Endodermal cell (in vitro differentiated cells): ENCODE data around the gene PTPN20. TPM values are rescaled to one million over a fixed set of nuclear protein-coding genes. Genes with fewer than 3 reads are reported as not detected.
"Not testable (repeated sequence)": the region's sequence is repeated elsewhere in the genome, so short reads cannot be mapped to it uniquely, and the experiment has no call there.

Experiments used
- DNase-seq: peaks from one replicate; pipeline ENCODE4 v3.0.0-alpha.2; 2017
- H3K27ac ChIP-seq: 2 replicates; pipeline ENCODE4 v1.5.1; 2013; ENCODE audit warnings: mild to moderate bottlenecking, low read depth, low read length, moderate library complexity
- H3K27me3 ChIP-seq: 2 replicates; pipeline ENCODE4 v1.6.1; 2013; ENCODE audit warnings: mild to moderate bottlenecking, low read length, moderate library complexity; ENCODE audit not compliant: insufficient read depth, control insufficient read depth, poor library complexity, severe bottlenecking
- H3K36me3 ChIP-seq: 2 replicates; pipeline ENCODE4 v1.7.0; 2013; ENCODE audit warnings: mild to moderate bottlenecking, low read length, moderate library complexity; ENCODE audit not compliant: control insufficient read depth, insufficient read depth
- H3K4me1 ChIP-seq: one replicate; pipeline ENCODE4 v1.7.0; 2013; ENCODE audit warnings: low read length; ENCODE audit not compliant: control insufficient read depth, insufficient read depth
- H3K4me3 ChIP-seq: 2 replicates; pipeline ENCODE4 v1.5.1; 2013; ENCODE audit warnings: mild to moderate bottlenecking, low read length, moderate library complexity
- H3K9ac ChIP-seq: 2 replicates; pipeline ENCODE4 v1.6.1; 2013; ENCODE audit warnings: mild to moderate bottlenecking, low read length, moderate library complexity; ENCODE audit not compliant: poor library complexity, severe bottlenecking; ENCODE audit errors: extremely low read depth
- H3K9me3 ChIP-seq: 2 replicates; pipeline ENCODE4 v1.6.1; 2013; ENCODE audit warnings: mild to moderate bottlenecking, low read length, moderate library complexity; ENCODE audit not compliant: control insufficient read depth
- H3K27ac Mint-ChIP-seq: 2 replicates; pipeline ENCODE4 v1.8.0; 2020; ENCODE audit warnings: mixed read lengths
- H3K27me3 Mint-ChIP-seq: 2 replicates; pipeline ENCODE4 v1.8.0; 2021; ENCODE audit warnings: mild to moderate bottlenecking, mixed read lengths; ENCODE audit not compliant: insufficient read depth
- H3K36me3 Mint-ChIP-seq: 2 replicates; pipeline ENCODE4 v1.8.0; 2020; ENCODE audit warnings: low read depth, mixed read lengths
- H3K4me1 Mint-ChIP-seq: 2 replicates; pipeline ENCODE4 v1.8.0; 2020; ENCODE audit warnings: mixed read lengths
- H3K4me3 Mint-ChIP-seq: 2 replicates; pipeline ENCODE4 v1.8.0; 2020; ENCODE audit warnings: mild to moderate bottlenecking, moderate library complexity, mixed read lengths
- H3K9me3 Mint-ChIP-seq: 2 replicates; pipeline ENCODE4 v1.8.0; 2020; ENCODE audit warnings: mild to moderate bottlenecking, mixed read lengths
- WGBS, 2 experiments: methylation state at CpG; one replicate each; pipeline versions ENCODE4 v1.1.5 to v1.1.7; 2013; ENCODE audit warnings: missing lambda C conversion rate in 2 of 2, mixed read lengths in 1 of 2; ENCODE audit not compliant: insufficient coverage in 1 of 2, insufficient read length in 1 of 2; 5-methylcytosine and 5-hydroxymethylcytosine counted together
- long read RNA-seq, 4 experiments: library from polyadenylated mRNA in 2 of 4; library from RNA in 1 of 4; library from capped mRNA in 1 of 4; stranded (forward) in 3 of 4; unstranded in 1 of 4; transcript quantifications; one replicate each; pipeline ENCODE4 v2.0.0, GENCODE V29; 2020 to 2021; ENCODE audit warnings: inconsistent platforms in 1 of 4
- polyA plus RNA-seq, 2 experiments: library from polyadenylated mRNA; stranded (reverse); fragments of 50-300 nt; gene quantifications; one replicate each; pipeline ENCODE4 v1.2.3, GENCODE V29; 2013
- total RNA-seq, 2 donors: library from RNA; stranded (reverse); fragmentation: NEBNext Ultra II Directional in 1 of 2; extraction: Animal tissue kit (Norgen Biotek cat#: 25700) in 1 of 2; gene quantifications; 2 replicates in 1 of 2; 3 replicates in 1 of 2; pipeline ENCODE4 v1.2.1, GENCODE V29; 2021

PTPN20 gene, protein sequence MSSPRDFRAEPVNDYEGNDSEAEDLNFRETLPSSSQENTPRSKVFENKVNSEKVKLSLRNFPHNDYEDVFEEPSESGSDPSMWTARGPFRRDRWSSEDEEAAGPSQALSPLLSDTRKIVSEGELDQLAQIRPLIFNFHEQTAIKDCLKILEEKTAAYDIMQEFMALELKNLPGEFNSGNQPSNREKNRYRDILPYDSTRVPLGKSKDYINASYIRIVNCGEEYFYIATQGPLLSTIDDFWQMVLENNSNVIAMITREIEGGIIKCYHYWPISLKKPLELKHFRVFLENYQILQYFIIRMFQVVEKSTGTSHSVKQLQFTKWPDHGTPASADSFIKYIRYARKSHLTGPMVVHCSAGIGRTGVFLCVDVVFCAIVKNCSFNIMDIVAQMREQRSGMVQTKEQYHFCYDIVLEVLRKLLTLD
- under 1 TPM in 1 of 2 donors, not detected in 1; 0.53 TPM for total RNA-seq
- polyA plus RNA-seq (2013, experiment 1 of 2): not detected
- not detected for polyA plus RNA-seq (2013, experiment 2 of 2)
- long read RNA-seq, experiment 1: 0 reads
- long read RNA-seq, experiment 2: 0 reads
- long read RNA-seq, experiment 3, partial matches to known transcripts: 0 of 2 reads
- long read RNA-seq, experiment 3, other reads (novel, unspliced or antisense): 1 of 2 reads
- long read RNA-seq, experiment 4: 0 reads

DNA sequence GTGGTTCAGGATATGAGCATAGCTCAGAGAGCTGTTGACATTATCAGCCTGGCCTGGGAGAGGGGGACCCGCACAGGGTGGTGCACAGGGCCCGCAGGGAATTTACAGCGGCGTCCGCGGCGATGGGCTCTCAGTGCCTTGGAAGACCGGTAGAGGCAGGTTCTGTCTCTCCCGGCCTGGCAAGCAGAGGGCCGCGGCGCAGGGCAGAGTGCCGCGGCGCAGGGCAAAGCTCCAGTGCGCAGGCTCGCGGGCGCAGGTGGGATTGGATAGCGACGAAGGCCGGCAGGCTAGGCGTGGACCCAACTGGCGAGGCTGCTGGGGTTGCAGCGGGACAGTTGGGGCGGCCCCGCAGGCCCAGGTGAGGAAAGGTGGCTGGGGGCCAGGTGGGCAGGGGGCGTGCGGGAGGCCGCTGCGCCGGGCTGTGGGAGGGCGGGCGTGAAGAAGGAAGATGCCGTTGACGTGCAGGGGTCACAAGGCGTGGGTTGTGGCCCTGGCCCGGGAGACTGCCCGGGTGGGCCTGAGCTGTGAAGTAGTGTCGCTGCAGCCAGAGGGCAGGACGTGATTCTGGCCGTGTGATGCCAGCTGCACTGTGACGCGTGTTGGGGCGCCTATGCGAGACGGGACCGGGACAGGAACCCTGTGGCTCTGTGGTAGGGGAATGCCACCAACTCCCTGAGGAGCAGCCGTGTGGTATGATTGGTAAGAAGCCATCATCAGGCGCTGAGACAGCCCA is at the start of gene PTPN20:
Gene PTPN20 (plus strand): TSS at position 285 of the 733 bp plus-strand sequence. CDS start 21,072 bp downstream, outside the sequence.
- WGBS, 2 experiments: 95 to 98% methylated on average over 8 to 19 of the region's 50 CpGs

DNA sequence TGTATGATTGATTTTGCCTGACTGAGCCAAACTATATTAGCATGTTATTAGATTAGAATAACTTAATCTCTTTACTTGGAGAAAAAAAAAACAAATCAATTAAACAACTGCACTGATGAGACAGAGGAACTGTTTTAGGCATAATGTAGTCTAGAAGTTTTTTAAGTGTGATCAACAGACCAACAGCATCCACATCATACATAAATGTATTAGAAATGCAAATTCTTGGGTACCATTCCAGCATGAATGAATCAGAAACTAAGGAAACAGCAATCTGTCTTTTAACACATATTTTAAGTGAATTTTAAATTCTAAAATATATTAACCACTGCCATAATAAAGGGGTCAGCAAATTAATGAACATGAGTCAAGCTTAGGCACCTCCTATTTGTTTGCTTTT is 41.5 kb upstream of the PTPN20 start:
- H3K4me3 ChIP-seq, H3K27me3 ChIP-seq, H3K9me3 ChIP-seq, H3K9me3 Mint-ChIP-seq, H3K4me1 ChIP-seq, H3K4me1 Mint-ChIP-seq, H3K27ac ChIP-seq, H3K36me3 ChIP-seq, DNase-seq, H3K36me3 Mint-ChIP-seq, H3K4me3 Mint-ChIP-seq, H3K9ac ChIP-seq, H3K27ac Mint-ChIP-seq, H3K27me3 Mint-ChIP-seq: not testable (repeated sequence)

More for the DNA sequence above, at the start of gene PTPN20:
- not testable (repeated sequence) for H3K27me3 Mint-ChIP-seq, H3K36me3 Mint-ChIP-seq, H3K4me1 Mint-ChIP-seq, H3K27ac Mint-ChIP-seq, H3K4me1 ChIP-seq, H3K9me3 ChIP-seq, H3K9ac ChIP-seq, H3K4me3 Mint-ChIP-seq, H3K9me3 Mint-ChIP-seq, H3K27me3 ChIP-seq, H3K27ac ChIP-seq, H3K4me3 ChIP-seq, H3K36me3 ChIP-seq
- peak; percentile 32 for DNase-seq

DNA sequence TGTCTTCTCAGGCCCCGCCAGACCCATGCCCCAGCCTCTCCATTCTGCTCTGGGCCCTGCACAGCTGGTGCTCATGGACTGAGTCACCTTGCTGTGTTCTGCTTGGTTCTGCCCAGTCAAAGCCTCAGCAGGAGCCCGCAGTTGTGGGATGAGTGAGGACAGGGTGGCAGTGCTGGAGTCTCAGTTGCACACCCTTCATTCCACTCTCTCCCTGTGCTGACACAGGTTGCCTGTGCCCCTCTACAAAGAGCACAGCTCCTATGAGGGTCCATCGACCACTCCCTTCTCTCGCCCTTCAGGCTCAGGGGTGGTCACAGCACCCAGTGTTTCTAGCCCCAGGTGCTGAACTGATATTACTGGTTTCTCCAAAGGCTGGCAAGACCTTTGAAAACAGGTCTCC is 39.6 kb upstream of the PTPN20 start:
- H3K27me3 ChIP-seq, H3K27me3 Mint-ChIP-seq, DNase-seq, H3K9me3 ChIP-seq, H3K4me1 ChIP-seq, H3K9me3 Mint-ChIP-seq, H3K27ac Mint-ChIP-seq, H3K36me3 ChIP-seq, H3K27ac ChIP-seq, H3K9ac ChIP-seq, H3K4me1 Mint-ChIP-seq, H3K4me3 ChIP-seq, H3K4me3 Mint-ChIP-seq, H3K36me3 Mint-ChIP-seq: not testable (repeated sequence)
- WGBS, 2 experiments: 79 to 100% methylated on average over 1 to 3 of the region's 4 CpGs

DNA sequence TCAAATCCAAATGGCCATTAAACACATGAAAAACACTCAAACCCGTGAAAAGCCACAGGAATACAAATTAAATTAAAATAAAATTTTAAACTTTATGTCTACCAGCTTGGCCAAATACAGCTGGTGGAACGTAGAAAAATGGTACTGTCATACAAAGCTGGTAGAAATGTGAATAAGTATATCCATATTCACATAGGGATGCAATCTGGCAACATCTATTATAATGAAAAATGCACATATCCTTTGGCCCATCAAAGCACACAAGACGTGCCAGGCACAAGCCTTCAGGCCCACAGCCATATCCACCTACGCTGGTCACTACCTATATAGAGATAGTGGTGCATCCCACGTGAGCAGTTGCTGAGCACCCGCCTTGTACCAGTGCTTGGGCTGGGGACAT is 35.9 kb upstream of the PTPN20 start:
- not testable (repeated sequence) for H3K36me3 ChIP-seq, H3K27me3 Mint-ChIP-seq, H3K27ac Mint-ChIP-seq, H3K27ac ChIP-seq, H3K9me3 ChIP-seq, H3K4me3 ChIP-seq, DNase-seq, H3K27me3 ChIP-seq, H3K9ac ChIP-seq, H3K4me1 ChIP-seq, H3K9me3 Mint-ChIP-seq, H3K36me3 Mint-ChIP-seq, H3K4me3 Mint-ChIP-seq, H3K4me1 Mint-ChIP-seq
- no CpG with 5 or more reads among the region's 6 CpGs for WGBS, 2 experiments

DNA sequence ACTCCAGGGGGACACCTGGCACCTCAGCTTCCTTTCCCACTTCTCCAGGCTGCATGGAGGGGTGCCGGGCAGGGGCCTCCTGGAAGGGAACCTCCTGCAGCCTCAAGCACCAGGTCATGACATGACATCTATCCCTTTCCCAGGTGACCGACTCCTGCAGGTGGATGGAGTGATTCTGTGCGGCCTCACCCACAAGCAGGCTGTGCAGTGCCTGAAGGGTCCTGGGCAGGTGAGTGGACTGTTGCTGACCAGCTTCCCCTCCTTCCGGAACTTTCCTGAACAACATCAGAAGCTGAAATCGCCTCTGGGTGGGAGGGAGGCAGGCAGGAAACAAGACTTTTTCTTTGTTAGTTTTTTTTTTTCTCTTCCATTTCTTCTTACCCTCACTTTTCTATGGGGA is 34.5 kb upstream of the PTPN20 start:
- not testable (repeated sequence) for H3K36me3 Mint-ChIP-seq, H3K27ac ChIP-seq, H3K9ac ChIP-seq, H3K4me1 Mint-ChIP-seq, DNase-seq, H3K36me3 ChIP-seq, H3K27me3 Mint-ChIP-seq, H3K27ac Mint-ChIP-seq, H3K4me3 Mint-ChIP-seq, H3K9me3 Mint-ChIP-seq, H3K9me3 ChIP-seq, H3K4me1 ChIP-seq, H3K4me3 ChIP-seq, H3K27me3 ChIP-seq
- WGBS, 2 experiments: 95% methylated on average over 3 of the region's 5 CpGs; no CpG with 5 or more reads in 1 of the 2 experiments

DNA sequence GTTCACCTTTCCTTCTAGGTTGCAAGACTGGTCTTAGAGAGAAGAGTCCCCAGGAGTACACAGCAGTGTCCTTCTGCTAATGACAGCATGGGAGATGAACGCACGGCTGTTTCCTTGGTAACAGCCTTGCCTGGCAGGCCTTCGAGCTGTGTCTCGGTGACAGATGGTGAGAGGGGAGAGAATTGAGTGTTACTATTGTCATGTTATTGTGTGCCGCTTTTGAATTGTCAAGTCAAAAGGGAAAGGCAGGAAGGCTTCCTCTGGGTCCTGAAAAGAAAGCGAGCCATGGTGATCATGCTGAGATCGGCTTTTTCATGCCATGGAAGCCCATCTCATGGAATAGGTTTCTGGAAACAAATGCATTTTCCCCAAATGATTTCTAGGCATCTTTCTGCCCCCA is 32.5 kb upstream of the PTPN20 start:
- H3K9me3 ChIP-seq, H3K9ac ChIP-seq, H3K36me3 Mint-ChIP-seq, H3K27me3 ChIP-seq, H3K9me3 Mint-ChIP-seq, H3K27ac Mint-ChIP-seq, H3K4me1 ChIP-seq, H3K4me3 Mint-ChIP-seq, H3K4me3 ChIP-seq, DNase-seq, H3K27me3 Mint-ChIP-seq, H3K4me1 Mint-ChIP-seq, H3K36me3 ChIP-seq: not testable (repeated sequence)
- H3K27ac ChIP-seq: peak overlapping the region; percentile 70
- 60 to 72% methylated on average over 6 to 7 of the region's 7 CpGs for WGBS, 2 experiments
